HG03097 (cell line): ENCODE results near the gene GPR68.
"Not testable (repeated sequence)": the region's sequence is repeated elsewhere in the genome, so short reads cannot be mapped to it uniquely, and the experiment has no call there.

Experiments used
- ATAC-seq: cut with Tn5 transposase; IDR thresholded peaks from one replicate; pipeline ENCODE4 v1.9.1; 2021; ENCODE audit not compliant: unreplicated experiment, low FRiP score

Gene GPR68

GRCh38 chr14:91202234-91202974 is 42.1 kb downstream of the GPR68 start:
- no peak for ATAC-seq

GRCh38 chr14:91200802-91201201 is 43.7 kb downstream of the GPR68 start:
- not testable (repeated sequence) for ATAC-seq

- no peak for ATAC-seq
Measured at GRCh38 chr14:91197631-91198030, 46.9 kb downstream of the GPR68 start.

GRCh38 chr14:91195881-91196280 is 48.6 kb downstream of the GPR68 start:
- ATAC-seq = no peak

GRCh38 chr14:91193069-91193468 is 51.4 kb downstream of the GPR68 start:
- ATAC-seq = no peak

- ATAC-seq = no peak
Measured at GRCh38 chr14:91190853-91191252, 53.7 kb downstream of the GPR68 start.

GRCh38 chr14:91187271-91187670 is 57.2 kb downstream of the GPR68 start:
- ATAC-seq = no peak

GRCh38 chr14:91186515-91187066 is 57.9 kb downstream of the GPR68 start:
- no peak for ATAC-seq

GRCh38 chr14:91185721-91186120 is 58.8 kb downstream of the GPR68 start:
- ATAC-seq = no peak

GRCh38 chr14:91184559-91184958 is 59.9 kb downstream of the GPR68 start:
- ATAC-seq = no peak

GRCh38 chr14:91182753-91183152 is 61.8 kb downstream of the GPR68 start:
- ATAC-seq = not testable (repeated sequence)
